Activated naive CD8-positive, alpha-beta T cell treated with anti-CD3 and anti-CD28 coated beads, Interleukin-2, amount 50 U/mL, for 24 hours (primary cell): ENCODE measurements around the gene AKAP10.
"Not testable (repeated sequence)": the region's sequence is repeated elsewhere in the genome, so short reads cannot be mapped to it uniquely, and the experiment has no call there.

Experiments used
- ATAC-seq: fragments of 150-1000 bp; cut with Tn5 transposase; one replicate; pipeline ENCODE4 v1.10.0; 2021
- DNase-seq: peaks from one replicate; pipeline ENCODE4 v3.0.0; 2021
- H3K27ac Mint-ChIP-seq: one replicate; pipeline ENCODE4 v1.8.0; 2021; ENCODE audit warnings: mild to moderate bottlenecking, mixed read lengths
- H3K27me3 Mint-ChIP-seq: one replicate; pipeline ENCODE4 v1.8.0; 2021; ENCODE audit warnings: mixed read lengths
- H3K36me3 Mint-ChIP-seq: one replicate; pipeline ENCODE4 v1.8.0; 2021; ENCODE audit warnings: low read depth, mixed read lengths
- H3K4me1 Mint-ChIP-seq: one replicate; pipeline ENCODE4 v1.8.0; 2021; ENCODE audit warnings: mixed read lengths
- H3K4me3 Mint-ChIP-seq: one replicate; pipeline ENCODE4 v1.8.0; 2021; ENCODE audit warnings: mild to moderate bottlenecking, moderate library complexity, mixed read lengths
- H3K9me3 Mint-ChIP-seq: one replicate; pipeline ENCODE4 v1.8.0; 2021; ENCODE audit warnings: mixed read lengths

AKAP10 gene

GRCh38 chr17:19950624-19951195 lies 26.9 kb downstream of the AKAP10 start:
- Mint-ChIP-seq H3K4me1 (peaks cover 49% of the 10 kb centered on the region), H3K36me3 (peaks cover 41% of the 10 kb centered on the region)
- DNase-seq, H3K9me3 Mint-ChIP-seq, H3K4me3 Mint-ChIP-seq, H3K27me3 Mint-ChIP-seq, ATAC-seq, H3K27ac Mint-ChIP-seq: not testable (repeated sequence)

GRCh38 chr17:19948116-19948943 lies 29.3 kb downstream of the AKAP10 start:
- no peak for DNase-seq
- Mint-ChIP-seq H3K9me3 (no peaks in the 10 kb centered on the region), H3K4me3 (no peak overlapping the region), H3K27me3 (no peaks in the 10 kb centered on the region), H3K4me1 (peaks cover 41% of the 10 kb centered on the region), H3K36me3 (peaks cover 41% of the 10 kb centered on the region), H3K27ac (peak overlapping the region; percentile 70)
- ATAC-seq: no peak

- H3K4me1 Mint-ChIP-seq: peaks cover 39% of the 10 kb centered on the region
- no peaks in the 10 kb centered on the region for H3K9me3 Mint-ChIP-seq
- H3K27me3 Mint-ChIP-seq: no peaks in the 10 kb centered on the region
- H3K4me3 Mint-ChIP-seq: no peak overlapping the region
- no peak for ATAC-seq
- H3K27ac Mint-ChIP-seq: no peak overlapping the region
- H3K36me3 Mint-ChIP-seq: peaks cover 40% of the 10 kb centered on the region
- DNase-seq: no peak
Observed at GRCh38 chr17:19946921-19947320, 30.7 kb downstream of the AKAP10 start.

GRCh38 chr17:19945009-19945626 lies 32.5 kb downstream of the AKAP10 start:
- no peaks in the 10 kb centered on the region for H3K27me3 Mint-ChIP-seq
- H3K9me3 Mint-ChIP-seq: no peaks in the 10 kb centered on the region
- peaks cover 41% of the 10 kb centered on the region for H3K36me3 Mint-ChIP-seq
- DNase-seq (no peak), ATAC-seq (no peak)
- peak overlapping the region; percentile 43 for H3K27ac Mint-ChIP-seq
- H3K4me1 Mint-ChIP-seq: peaks cover 42% of the 10 kb centered on the region
- no peak overlapping the region for H3K4me3 Mint-ChIP-seq

- ATAC-seq: no peak
- no peaks in the 10 kb centered on the region for H3K9me3 Mint-ChIP-seq
- peaks cover 32% of the 10 kb centered on the region for H3K4me1 Mint-ChIP-seq
- no peak overlapping the region for H3K27ac Mint-ChIP-seq
- no peak overlapping the region for H3K4me3 Mint-ChIP-seq
- no peak for DNase-seq
- H3K27me3 Mint-ChIP-seq: no peaks in the 10 kb centered on the region
- H3K36me3 Mint-ChIP-seq: peaks cover 50% of the 10 kb centered on the region
Observed at GRCh38 chr17:19943599-19943998, 34.0 kb downstream of the AKAP10 start.

- Mint-ChIP-seq H3K4me1 (peaks cover 26% of the 10 kb centered on the region), H3K4me3 (no peak overlapping the region), H3K9me3 (no peaks in the 10 kb centered on the region), H3K36me3 (peaks cover 45% of the 10 kb centered on the region), H3K27me3 (no peaks in the 10 kb centered on the region), H3K27ac (no peak overlapping the region)
- no peak for ATAC-seq
- no peak for DNase-seq
Observed at GRCh38 chr17:19943026-19943425, 34.6 kb downstream of the AKAP10 start.

- no peak for ATAC-seq
- H3K27ac Mint-ChIP-seq: peak overlapping the region; percentile 5
- H3K4me3 Mint-ChIP-seq: no peak overlapping the region
- no peaks in the 10 kb centered on the region for H3K27me3 Mint-ChIP-seq
- H3K4me1 Mint-ChIP-seq: peaks cover 24% of the 10 kb centered on the region
- H3K36me3 Mint-ChIP-seq: peaks cover 50% of the 10 kb centered on the region
- DNase-seq: no peak
- H3K9me3 Mint-ChIP-seq: no peaks in the 10 kb centered on the region
Observed at GRCh38 chr17:19940722-19941464, 36.7 kb downstream of the AKAP10 start.

GRCh38 chr17:19939993-19940721 lies 37.5 kb downstream of the AKAP10 start:
- Mint-ChIP-seq H3K4me3 (no peak overlapping the region), H3K9me3 (no peaks in the 10 kb centered on the region), H3K27ac (no peak overlapping the region), H3K4me1 (peaks cover 20% of the 10 kb centered on the region), H3K36me3 (peaks cover 48% of the 10 kb centered on the region), H3K27me3 (no peaks in the 10 kb centered on the region)
- DNase-seq: no peak
- no peak for ATAC-seq

GRCh38 chr17:19938736-19939135 lies 38.9 kb downstream of the AKAP10 start:
- no peak overlapping the region for H3K27ac Mint-ChIP-seq
- no peaks in the 10 kb centered on the region for H3K27me3 Mint-ChIP-seq
- ATAC-seq: no peak
- DNase-seq: no peak
- no peak overlapping the region for H3K4me3 Mint-ChIP-seq
- no peaks in the 10 kb centered on the region for H3K9me3 Mint-ChIP-seq
- peaks cover 42% of the 10 kb centered on the region for H3K36me3 Mint-ChIP-seq
- H3K4me1 Mint-ChIP-seq: peaks cover 13% of the 10 kb centered on the region

GRCh38 chr17:19937522-19937921 lies 40.1 kb downstream of the AKAP10 start:
- H3K27ac Mint-ChIP-seq: no peak overlapping the region
- H3K36me3 Mint-ChIP-seq: peaks cover 44% of the 10 kb centered on the region
- H3K9me3 Mint-ChIP-seq: no peaks in the 10 kb centered on the region
- H3K27me3 Mint-ChIP-seq: no peaks in the 10 kb centered on the region
- no peak overlapping the region for H3K4me3 Mint-ChIP-seq
- peaks cover 9% of the 10 kb centered on the region for H3K4me1 Mint-ChIP-seq
- DNase-seq (no peak), ATAC-seq (no peak)

- no peaks in the 10 kb centered on the region for H3K9me3 Mint-ChIP-seq
- no peaks in the 10 kb centered on the region for H3K4me1 Mint-ChIP-seq
- H3K36me3 Mint-ChIP-seq: peaks cover 44% of the 10 kb centered on the region
- no peak overlapping the region for H3K27ac Mint-ChIP-seq
- H3K4me3 Mint-ChIP-seq: no peak overlapping the region
- ATAC-seq (no peak), DNase-seq (no peak)
- no peaks in the 10 kb centered on the region for H3K27me3 Mint-ChIP-seq
Observed at GRCh38 chr17:19935169-19935568, 42.5 kb downstream of the AKAP10 start.

- ATAC-seq (no peak), DNase-seq (no peak)
- H3K9me3 Mint-ChIP-seq: no peaks in the 10 kb centered on the region
- no peak overlapping the region for H3K27ac Mint-ChIP-seq
- peaks cover 45% of the 10 kb centered on the region for H3K36me3 Mint-ChIP-seq
- peaks cover 6% of the 10 kb centered on the region for H3K4me1 Mint-ChIP-seq
- no peak overlapping the region for H3K4me3 Mint-ChIP-seq
- no peaks in the 10 kb centered on the region for H3K27me3 Mint-ChIP-seq
Observed at GRCh38 chr17:19933628-19934027, 44.0 kb downstream of the AKAP10 start.

GRCh38 chr17:19933221-19933620 lies 44.4 kb downstream of the AKAP10 start:
- H3K4me3 Mint-ChIP-seq: no peak overlapping the region
- no peaks in the 10 kb centered on the region for H3K27me3 Mint-ChIP-seq
- no peak for DNase-seq
- no peak for ATAC-seq
- no peaks in the 10 kb centered on the region for H3K9me3 Mint-ChIP-seq
- H3K36me3 Mint-ChIP-seq: peaks cover 47% of the 10 kb centered on the region
- no peak overlapping the region for H3K27ac Mint-ChIP-seq
- peaks cover 10% of the 10 kb centered on the region for H3K4me1 Mint-ChIP-seq

GRCh38 chr17:19928299-19928698 lies 49.3 kb downstream of the AKAP10 start:
- H3K27ac Mint-ChIP-seq: no peak overlapping the region
- DNase-seq (no peak), ATAC-seq (no peak)
- H3K27me3 Mint-ChIP-seq: no peaks in the 10 kb centered on the region
- peaks cover 55% of the 10 kb centered on the region for H3K36me3 Mint-ChIP-seq
- H3K9me3 Mint-ChIP-seq: no peaks in the 10 kb centered on the region
- peaks cover 10% of the 10 kb centered on the region for H3K4me1 Mint-ChIP-seq
- no peak overlapping the region for H3K4me3 Mint-ChIP-seq
